ENCODE data around the gene NKIRAS1. TPM values are rescaled to one million over a fixed set of nuclear protein-coding genes. Genes with fewer than 3 reads are reported as not detected.

Gene NKIRAS1
- total and polyA plus RNA-seq, 2 donors (not counting 1 experiment from before 2014, with no cell fraction given) = 15.8 to 17.8 TPM

DNA sequence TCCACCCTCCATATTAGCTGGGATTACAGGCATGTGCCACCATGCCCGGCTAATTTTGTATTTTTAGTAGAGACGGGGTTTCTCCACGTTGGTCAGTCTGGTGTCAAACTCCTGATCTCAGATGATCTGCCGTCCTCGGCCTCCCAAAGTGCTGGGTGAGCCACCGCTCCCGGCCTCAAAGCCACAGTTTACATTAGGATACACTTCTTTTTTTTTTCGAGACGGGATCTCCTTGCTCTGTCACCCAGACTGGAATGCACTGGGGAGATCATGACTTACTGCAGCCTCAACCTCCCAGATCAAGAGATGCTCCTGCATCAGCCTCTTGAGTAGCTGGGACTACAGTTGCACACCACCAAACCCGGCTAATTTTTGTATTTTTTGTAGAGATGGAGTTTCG, 25.8 kb upstream of the NKIRAS1 start:
- no peak for DNase-seq (ENCODE audit: low read depth in 2 of 2)
- Histone ChIP-seq H3K4me2 (ENCODE audit: extremely low read depth, insufficient read depth, low read length) (no peak overlapping the region), H3K27ac (ENCODE audit: insufficient read depth, low read length) (no peak overlapping the region), H3K4me1 (ENCODE audit: control insufficient read depth, extremely low read depth, insufficient read depth, low read length) (peaks cover 3% of the 10 kb centered on the region), H3K27me3 (ENCODE audit: control insufficient read depth, insufficient read depth, low read length) (no peaks in the 10 kb centered on the region), H3K79me2 (ENCODE audit: control insufficient read depth, insufficient read depth, low read length) (peaks cover 5% of the 10 kb centered on the region), H3K36me3 (ENCODE audit: control insufficient read depth, insufficient read depth, low read length) (no peaks in the 10 kb centered on the region), H3K9me3 (ENCODE audit: control insufficient read depth, insufficient read depth, low read depth, low read length) (no peaks in the 10 kb centered on the region), H4K20me1 (ENCODE audit: control insufficient read depth, extremely low read depth, insufficient read depth, low read length) (no peaks in the 10 kb centered on the region), H3K4me3 (replicated peaks in 1 of 4; ENCODE audit: control extremely low read depth in 1 of 4, insufficient read depth in 1 of 4, low read depth in 3 of 4, low read length in 4 of 4) (no peak overlapping the region), H2AFZ (ENCODE audit: low read length) (no peak overlapping the region), H3K9ac (ENCODE audit: insufficient read depth, low read length) (no peak overlapping the region)
- TF ChIP-seq EZH2 (IDR thresholded peaks at IDR 0.05; ENCODE audit: low read length, missing control alignments) = no peak
- TF ChIP-seq, protein P1, sequence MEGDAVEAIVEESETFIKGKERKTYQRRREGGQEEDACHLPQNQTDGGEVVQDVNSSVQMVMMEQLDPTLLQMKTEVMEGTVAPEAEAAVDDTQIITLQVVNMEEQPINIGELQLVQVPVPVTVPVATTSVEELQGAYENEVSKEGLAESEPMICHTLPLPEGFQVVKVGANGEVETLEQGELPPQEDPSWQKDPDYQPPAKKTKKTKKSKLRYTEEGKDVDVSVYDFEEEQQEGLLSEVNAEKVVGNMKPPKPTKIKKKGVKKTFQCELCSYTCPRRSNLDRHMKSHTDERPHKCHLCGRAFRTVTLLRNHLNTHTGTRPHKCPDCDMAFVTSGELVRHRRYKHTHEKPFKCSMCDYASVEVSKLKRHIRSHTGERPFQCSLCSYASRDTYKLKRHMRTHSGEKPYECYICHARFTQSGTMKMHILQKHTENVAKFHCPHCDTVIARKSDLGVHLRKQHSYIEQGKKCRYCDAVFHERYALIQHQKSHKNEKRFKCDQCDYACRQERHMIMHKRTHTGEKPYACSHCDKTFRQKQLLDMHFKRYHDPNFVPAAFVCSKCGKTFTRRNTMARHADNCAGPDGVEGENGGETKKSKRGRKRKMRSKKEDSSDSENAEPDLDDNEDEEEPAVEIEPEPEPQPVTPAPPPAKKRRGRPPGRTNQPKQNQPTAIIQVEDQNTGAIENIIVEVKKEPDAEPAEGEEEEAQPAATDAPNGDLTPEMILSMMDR (conservative IDR thresholded peaks at IDR 0.05 in 1 of 2, IDR thresholded peaks at IDR 0.05 in 1 of 2; ENCODE audit: low read depth in 1 of 2, low read length in 2 of 2) = no peak

- TF ChIP-seq, protein P1 (conservative IDR thresholded peaks at IDR 0.05 in 1 of 2, IDR thresholded peaks at IDR 0.05 in 1 of 2; ENCODE audit: low read depth in 1 of 2, low read length in 2 of 2) = no peak
- no peak for TF ChIP-seq EZH2 (IDR thresholded peaks at IDR 0.05; ENCODE audit: low read length, missing control alignments)
Observed at GRCh38 chr3:23941440-23941839, 24.6 kb upstream of the NKIRAS1 start.

DNA sequence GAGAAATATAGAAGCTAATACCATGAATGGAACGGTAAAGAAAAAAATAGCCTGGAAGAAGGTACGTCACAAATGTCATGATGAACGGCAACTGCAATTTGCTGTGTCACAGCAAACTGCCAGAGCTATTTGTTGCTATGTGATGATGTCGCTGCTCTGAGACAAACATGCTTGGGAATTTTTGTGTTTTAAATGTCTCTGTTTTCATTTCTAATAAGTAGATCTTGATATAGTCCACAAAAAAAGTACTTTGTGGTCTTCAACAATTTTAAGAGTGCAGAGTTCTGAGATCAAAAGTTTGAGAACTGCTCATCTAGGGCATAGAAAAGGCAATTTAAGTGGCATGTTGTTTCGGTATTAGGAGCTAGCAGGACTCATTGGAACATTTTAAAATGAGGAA, 24.0 kb upstream of the NKIRAS1 start:
- Histone ChIP-seq H3K27ac (ENCODE audit: insufficient read depth, low read length) (no peak overlapping the region), H3K4me2 (ENCODE audit: extremely low read depth, insufficient read depth, low read length) (no peak overlapping the region), H4K20me1 (ENCODE audit: control insufficient read depth, extremely low read depth, insufficient read depth, low read length) (no peaks in the 10 kb centered on the region), H2AFZ (ENCODE audit: low read length) (no peak overlapping the region), H3K36me3 (ENCODE audit: control insufficient read depth, insufficient read depth, low read length) (no peaks in the 10 kb centered on the region), H3K9ac (ENCODE audit: insufficient read depth, low read length) (no peak overlapping the region), H3K4me1 (ENCODE audit: control insufficient read depth, extremely low read depth, insufficient read depth, low read length) (peaks cover 3% of the 10 kb centered on the region), H3K4me3 (replicated peaks in 1 of 4; ENCODE audit: control extremely low read depth in 1 of 4, insufficient read depth in 1 of 4, low read depth in 3 of 4, low read length in 4 of 4) (no peak overlapping the region), H3K27me3 (ENCODE audit: control insufficient read depth, insufficient read depth, low read length) (no peaks in the 10 kb centered on the region), H3K9me3 (ENCODE audit: control insufficient read depth, insufficient read depth, low read depth, low read length) (no peaks in the 10 kb centered on the region), H3K79me2 (ENCODE audit: control insufficient read depth, insufficient read depth, low read length) (no peaks in the 10 kb centered on the region)
- TF ChIP-seq, protein P1 (conservative IDR thresholded peaks at IDR 0.05 in 1 of 2, IDR thresholded peaks at IDR 0.05 in 1 of 2; ENCODE audit: low read depth in 1 of 2, low read length in 2 of 2) = no peak
- no peak for TF ChIP-seq EZH2 (IDR thresholded peaks at IDR 0.05; ENCODE audit: low read length, missing control alignments)
- no peak for DNase-seq (ENCODE audit: low read depth in 2 of 2)

More at GRCh38 chr3:23941440-23941839, 24.6 kb upstream of the NKIRAS1 start:
- peaks cover 2% of the 10 kb centered on the region for H3K79me2 ChIP-seq (ENCODE audit: control insufficient read depth, insufficient read depth, low read length)
- H3K4me3 ChIP-seq (replicated peaks in 1 of 4; ENCODE audit: control extremely low read depth in 1 of 4, insufficient read depth in 1 of 4, low read depth in 3 of 4, low read length in 4 of 4) = no peak overlapping the region
- peaks cover 3% of the 10 kb centered on the region for H3K4me1 ChIP-seq (ENCODE audit: control insufficient read depth, extremely low read depth, insufficient read depth, low read length)
- no peaks in the 10 kb centered on the region for H4K20me1 ChIP-seq (ENCODE audit: control insufficient read depth, extremely low read depth, insufficient read depth, low read length)
- no peak overlapping the region for H3K4me2 ChIP-seq (ENCODE audit: extremely low read depth, insufficient read depth, low read length)
- H3K27ac ChIP-seq (ENCODE audit: insufficient read depth, low read length) = no peak overlapping the region
- H3K36me3 ChIP-seq (ENCODE audit: control insufficient read depth, insufficient read depth, low read length) = no peaks in the 10 kb centered on the region
- H3K27me3 ChIP-seq (ENCODE audit: control insufficient read depth, insufficient read depth, low read length) = no peaks in the 10 kb centered on the region
- no peak overlapping the region for H3K9ac ChIP-seq (ENCODE audit: insufficient read depth, low read length)
- no peaks in the 10 kb centered on the region for H3K9me3 ChIP-seq (ENCODE audit: control insufficient read depth, insufficient read depth, low read depth, low read length)
- no peak overlapping the region for H2AFZ ChIP-seq (ENCODE audit: low read length)
- DNase-seq (ENCODE audit: low read depth in 2 of 2) = no peak
